IPS-20b (cell line): Measurements from ENCODE around the gene MYRFL.

Source experiments
- H3K27ac ChIP-seq: one replicate; pipeline ENCODE4 v1.5.1; 2013; ENCODE audit warnings: low read length
- H3K27me3 ChIP-seq: 2 replicates; pipeline ENCODE4 v1.6.1; 2013; ENCODE audit warnings: mild to moderate bottlenecking, low read length, inconsistent platforms; ENCODE audit not compliant: insufficient read depth
- H3K36me3 ChIP-seq: 2 replicates; pipeline ENCODE4 v1.6.1; 2013; ENCODE audit warnings: low read depth, mild to moderate bottlenecking, inconsistent platforms, low read length, moderate library complexity; ENCODE audit not compliant: insufficient read depth
- H3K4me1 ChIP-seq: 2 replicates; pipeline ENCODE4 v1.6.1; 2013; ENCODE audit warnings: mild to moderate bottlenecking, control low read depth, inconsistent platforms, low read length, moderate library complexity; ENCODE audit not compliant: insufficient read depth
- H3K4me3 ChIP-seq: 2 replicates; pipeline ENCODE4 v1.5.1; 2013; ENCODE audit warnings: mild to moderate bottlenecking, low read length, inconsistent platforms
- H3K9ac ChIP-seq: 2 replicates; pipeline ENCODE4 v1.6.1; 2013; ENCODE audit warnings: low read depth, mild to moderate bottlenecking, inconsistent platforms, low read length, moderate library complexity
- H3K9me3 ChIP-seq: 2 replicates; pipeline ENCODE4 v1.6.1; 2013; ENCODE audit warnings: mild to moderate bottlenecking, low read depth, low read length, inconsistent platforms; ENCODE audit not compliant: insufficient read depth

The MYRFL gene

GRCh38 chr12:69994724-69995173, 169.7 kb downstream of the MYRFL start:
- Histone ChIP-seq H3K27me3 (no peaks in the 10 kb centered on the region), H3K9me3 (no peaks in the 10 kb centered on the region), H3K4me1 (no peaks in the 10 kb centered on the region), H3K36me3 (no peaks in the 10 kb centered on the region), H3K9ac (no peak overlapping the region), H3K4me3 (no peak overlapping the region), H3K27ac (no peak overlapping the region)

GRCh38 chr12:69996241-69996640, 171.2 kb downstream of the MYRFL start:
- H3K9me3 ChIP-seq = no peaks in the 10 kb centered on the region
- no peak overlapping the region for H3K27ac ChIP-seq
- no peaks in the 10 kb centered on the region for H3K4me1 ChIP-seq
- no peak overlapping the region for H3K9ac ChIP-seq
- H3K4me3 ChIP-seq = no peak overlapping the region
- H3K36me3 ChIP-seq = no peaks in the 10 kb centered on the region
- no peaks in the 10 kb centered on the region for H3K27me3 ChIP-seq

- H3K9me3 ChIP-seq = no peaks in the 10 kb centered on the region
- no peak overlapping the region for H3K27ac ChIP-seq
- no peaks in the 10 kb centered on the region for H3K4me1 ChIP-seq
- H3K4me3 ChIP-seq = no peak overlapping the region
- no peaks in the 10 kb centered on the region for H3K27me3 ChIP-seq
- no peaks in the 10 kb centered on the region for H3K36me3 ChIP-seq
- H3K9ac ChIP-seq = no peak overlapping the region
These were observed 171.7 kb downstream of the MYRFL start for GRCh38 chr12:69996722-69997121.

GRCh38 chr12:69998011-69998410, 173.0 kb downstream of the MYRFL start:
- Histone ChIP-seq H3K9ac (no peak overlapping the region), H3K4me1 (no peaks in the 10 kb centered on the region)

GRCh38 chr12:69998922-69999321, 173.9 kb downstream of the MYRFL start:
- no peak overlapping the region for H3K27ac ChIP-seq
- no peaks in the 10 kb centered on the region for H3K27me3 ChIP-seq
- H3K9me3 ChIP-seq = no peaks in the 10 kb centered on the region
- H3K4me1 ChIP-seq = no peaks in the 10 kb centered on the region
- no peak overlapping the region for H3K4me3 ChIP-seq
- no peak overlapping the region for H3K9ac ChIP-seq
- no peaks in the 10 kb centered on the region for H3K36me3 ChIP-seq

More at GRCh38 chr12:69998011-69998410, 173.0 kb downstream of the MYRFL start:
- Histone ChIP-seq H3K27me3 (no peaks in the 10 kb centered on the region), H3K27ac (no peak overlapping the region), H3K9me3 (no peaks in the 10 kb centered on the region), H3K36me3 (no peaks in the 10 kb centered on the region), H3K4me3 (no peak overlapping the region)

GRCh38 chr12:69999561-69999960, 174.5 kb downstream of the MYRFL start:
- Histone ChIP-seq H3K4me3 (no peak overlapping the region), H3K4me1 (no peaks in the 10 kb centered on the region), H3K27ac (no peak overlapping the region), H3K36me3 (no peaks in the 10 kb centered on the region), H3K9ac (no peak overlapping the region), H3K27me3 (no peaks in the 10 kb centered on the region), H3K9me3 (no peaks in the 10 kb centered on the region)

GRCh38 chr12:70002097-70002911, 177.3 kb downstream of the MYRFL start:
- Histone ChIP-seq H3K27ac (no peak overlapping the region), H3K4me1 (no peaks in the 10 kb centered on the region), H3K9ac (no peak overlapping the region), H3K9me3 (no peaks in the 10 kb centered on the region), H3K36me3 (no peaks in the 10 kb centered on the region), H3K27me3 (no peaks in the 10 kb centered on the region), H3K4me3 (no peak overlapping the region)

GRCh38 chr12:70002912-70003255, 177.9 kb downstream of the MYRFL start:
- Histone ChIP-seq H3K27me3 (no peaks in the 10 kb centered on the region), H3K4me3 (no peak overlapping the region), H3K9me3 (no peaks in the 10 kb centered on the region), H3K36me3 (no peaks in the 10 kb centered on the region), H3K9ac (no peak overlapping the region), H3K4me1 (no peaks in the 10 kb centered on the region), H3K27ac (no peak overlapping the region)

- H3K9me3 ChIP-seq = no peaks in the 10 kb centered on the region; the same call in none of the 2 replicates
- H3K27me3 ChIP-seq = no peaks in the 10 kb centered on the region
- no peak overlapping the region for H3K4me3 ChIP-seq
- no peak overlapping the region for H3K27ac ChIP-seq
- no peaks in the 10 kb centered on the region for H3K4me1 ChIP-seq
- H3K36me3 ChIP-seq = no peaks in the 10 kb centered on the region
- H3K9ac ChIP-seq = no peak overlapping the region
These were observed 181.0 kb downstream of the MYRFL start for GRCh38 chr12:70005864-70006618.

GRCh38 chr12:70006619-70006973, 181.6 kb downstream of the MYRFL start:
- H3K9me3 ChIP-seq = no peaks in the 10 kb centered on the region; the same call in none of the 2 replicates
- H3K36me3 ChIP-seq = no peaks in the 10 kb centered on the region
- H3K4me1 ChIP-seq = no peaks in the 10 kb centered on the region
- H3K4me3 ChIP-seq = no peak overlapping the region
- H3K27ac ChIP-seq = no peak overlapping the region
- H3K9ac ChIP-seq = no peak overlapping the region
- no peaks in the 10 kb centered on the region for H3K27me3 ChIP-seq

- no peaks in the 10 kb centered on the region for H3K27me3 ChIP-seq
- no peaks in the 10 kb centered on the region for H3K4me1 ChIP-seq
- H3K36me3 ChIP-seq = no peaks in the 10 kb centered on the region
- H3K9ac ChIP-seq = no peak overlapping the region
- no peak overlapping the region for H3K27ac ChIP-seq
- no peaks in the 10 kb centered on the region; the same call in none of the 2 replicates for H3K9me3 ChIP-seq
- no peak overlapping the region for H3K4me3 ChIP-seq
These were observed 182.7 kb downstream of the MYRFL start for GRCh38 chr12:70007687-70008086.
